B cell (primary cell): ENCODE measurements around the gene ADAMTS12. TPM values are rescaled to one million over a fixed set of nuclear protein-coding genes. Genes with fewer than 3 reads are reported as not detected.

ENCODE experiments used
- ATAC-seq: fragments of 200-7000 bp; cut with Tn5 transposase; one replicate; pipeline ENCODE4 v1.10.0; 2021; ENCODE audit warnings: low read depth, mild to moderate bottlenecking, moderate number of reproducible peaks, moderate library complexity
- CTCF ChIA-PET: fragments of 350-600 bp; sonication (Branson Sonifier 250); formaldehyde crosslinking; loops from one replicate; lab custom pipeline; 2021; ENCODE audit warnings: antibody characterized with exemption, inconsistent platforms; lab: Charles Lee
- POLR2A ChIA-PET: fragments of 350-600 bp; sonication (Branson Sonifier 250); formaldehyde crosslinking; loops from one replicate; lab custom pipeline; 2021; ENCODE audit warnings: antibody characterized with exemption; lab: Charles Lee
- DNase-seq: peaks from one replicate; pipeline ENCODE4 v3.0.0; 2013
- H2AFZ ChIP-seq: 2 replicates; pipeline ENCODE4 v1.6.1; 2012; ENCODE audit warnings: mild to moderate bottlenecking, low read depth, low read length; ENCODE audit not compliant: insufficient read depth, poor library complexity, severe bottlenecking
- H3K27ac ChIP-seq, 2 donors: 1 replicate in 1 of 2; 2 replicates in 1 of 2; pipeline ENCODE4 v1.5.1; 2012 to 2013; ENCODE audit warnings: low read length in 2 of 2, mild to moderate bottlenecking in 2 of 2, moderate library complexity in 1 of 2
- H3K27me3 ChIP-seq, 4 experiments: fragments of 200-600 bp in 1 of 4; sonication (generic) in 1 of 4; replicated peaks in 1 of 4; 1 replicate in 2 of 4; 2 replicates in 2 of 4; pipeline versions ENCODE4 v1.6.1 to v1.7.0; 2013 to 2016; ENCODE audit warnings: low read length in 3 of 4, mild to moderate bottlenecking in 2 of 4, mixed read lengths in 1 of 4, moderate library complexity in 1 of 4; ENCODE audit not compliant: insufficient read depth in 4 of 4, control insufficient read depth in 3 of 4; ENCODE audit errors: control extremely low read depth in 1 of 4
- H3K36me3 ChIP-seq, 2 experiments: replicated peaks in 1 of 2; 1 replicate in 1 of 2; 2 replicates in 1 of 2; pipeline versions ENCODE4 v1.6.1 to v1.7.1; 2013; ENCODE audit warnings: low read length in 1 of 2; ENCODE audit not compliant: insufficient read depth in 2 of 2, control insufficient read depth in 1 of 2; ENCODE audit errors: control extremely low read depth in 1 of 2, extremely low read depth in 1 of 2
- H3K4me1 ChIP-seq, 2 donors: fragments of 200-600 bp in 1 of 2; sonication (generic) in 1 of 2; 1 replicate in 1 of 2; 2 replicates in 1 of 2; pipeline versions ENCODE4 v1.5.1 to v1.6.1; 2013 to 2017; ENCODE audit warnings: low read length in 2 of 2; ENCODE audit not compliant: control insufficient read depth in 2 of 2, insufficient read depth in 2 of 2
- H3K4me2 ChIP-seq: replicated peaks from 2 replicates; pipeline ENCODE3; 2012; ENCODE audit warnings: mild to moderate bottlenecking, low read depth, low read length; ENCODE audit not compliant: poor library complexity, severe bottlenecking
- H3K4me3 ChIP-seq, 5 experiments: fragments of 200-600 bp in 1 of 5; sonication (generic) in 1 of 5; 1 replicate in 3 of 5; 2 replicates in 2 of 5; pipeline versions ENCODE4 v1.5.1 to v1.7.0; 2011 to 2016; ENCODE audit warnings: low read length in 4 of 5, mild to moderate bottlenecking in 4 of 5, low read depth in 2 of 5, control low read depth in 1 of 5, moderate library complexity in 1 of 5; ENCODE audit not compliant: insufficient read depth in 1 of 5; ENCODE audit errors: control extremely low read depth in 1 of 5, extremely low read depth in 1 of 5
- H3K79me2 ChIP-seq: fragments of 200-600 bp; sonication (generic); one replicate; pipeline ENCODE4 v1.6.0; 2016; ENCODE audit warnings: low read length; ENCODE audit not compliant: control insufficient read depth, insufficient read depth
- H3K9ac ChIP-seq: fragments of 200-600 bp; sonication (generic); 2 replicates; pipeline ENCODE4 v1.6.1; 2017; ENCODE audit warnings: mild to moderate bottlenecking, low read length, moderate library complexity
- H3K9me3 ChIP-seq, 3 donors: one replicate each; pipeline versions ENCODE4 v1.6.1 to v1.7.1; 2013; ENCODE audit warnings: low read length in 2 of 3; ENCODE audit not compliant: control insufficient read depth in 2 of 3, insufficient read depth in 1 of 3; ENCODE audit errors: control extremely low read depth in 1 of 3
- H4K20me1 ChIP-seq: 2 replicates; pipeline ENCODE4 v1.6.0; 2012; ENCODE audit warnings: mild to moderate bottlenecking, low read length; ENCODE audit not compliant: insufficient read depth, control insufficient read depth, poor library complexity, severe bottlenecking
- H3K27ac Mint-ChIP-seq: one replicate; pipeline ENCODE4 v1.8.0; 2021; ENCODE audit warnings: mixed read lengths
- H3K27me3 Mint-ChIP-seq: one replicate; pipeline ENCODE4 v1.8.0; 2021; ENCODE audit warnings: mixed read lengths
- H3K4me1 Mint-ChIP-seq: one replicate; pipeline ENCODE4 v1.8.0; 2021; ENCODE audit warnings: mixed read lengths
- H3K4me3 Mint-ChIP-seq: one replicate; pipeline ENCODE4 v1.8.0; 2021; ENCODE audit warnings: mixed read lengths
- H3K9me3 Mint-ChIP-seq: one replicate; pipeline ENCODE4 v1.8.0; 2022; ENCODE audit warnings: mixed read lengths; ENCODE audit not compliant: insufficient read depth
- EZH2 ChIP-seq: IDR thresholded peaks from 2 replicates; pipeline ENCODE4 v1.6.1; 2012; ENCODE audit warnings: borderline replicate concordance, low read depth, mild to moderate bottlenecking, moderate library complexity, low read length; ENCODE audit not compliant: insufficient read depth, poor library complexity, severe bottlenecking
- WGBS: methylation state at CpG from one replicate; pipeline ENCODE4 v1.1.5; 2013; ENCODE audit warnings: missing lambda C conversion rate; ENCODE audit not compliant: insufficient coverage; 5-methylcytosine and 5-hydroxymethylcytosine counted together
- intact Hi-C: fragments of 100-400 bp; cut with micrococcal nuclease; formaldehyde crosslinking; loops from one replicate; pipeline ENCODE4 v1.10.0; 2022
- polyA plus RNA-seq: library from polyadenylated mRNA; depleted of rRNA; stranded (reverse); fragments of >200 nt; gene quantifications from 2 replicates; pipeline ENCODE4 v1.2.3, GENCODE V29; 2012
- total RNA-seq, 2 donors: library from RNA; stranded (reverse); fragments of 120-200 nt in 1 of 2; gene quantifications; 1 replicate in 1 of 2; 2 replicates in 1 of 2; pipeline versions ENCODE4 v1.2.3 to v1.2.4, GENCODE V29; 2013 to 2022
- TF ChIP-seq, protein P1 (sequence below): fragments of 200-600 bp; IDR thresholded peaks from one replicate; pipeline ENCODE4 v1.8.0; 2022; ENCODE audit warnings: antibody characterized with exemption, mild to moderate bottlenecking

The ADAMTS12 gene
- total and polyA plus RNA-seq, 2 donors (not counting 1 experiment from before 2014, with no cell fraction given), result not detected

DNA sequence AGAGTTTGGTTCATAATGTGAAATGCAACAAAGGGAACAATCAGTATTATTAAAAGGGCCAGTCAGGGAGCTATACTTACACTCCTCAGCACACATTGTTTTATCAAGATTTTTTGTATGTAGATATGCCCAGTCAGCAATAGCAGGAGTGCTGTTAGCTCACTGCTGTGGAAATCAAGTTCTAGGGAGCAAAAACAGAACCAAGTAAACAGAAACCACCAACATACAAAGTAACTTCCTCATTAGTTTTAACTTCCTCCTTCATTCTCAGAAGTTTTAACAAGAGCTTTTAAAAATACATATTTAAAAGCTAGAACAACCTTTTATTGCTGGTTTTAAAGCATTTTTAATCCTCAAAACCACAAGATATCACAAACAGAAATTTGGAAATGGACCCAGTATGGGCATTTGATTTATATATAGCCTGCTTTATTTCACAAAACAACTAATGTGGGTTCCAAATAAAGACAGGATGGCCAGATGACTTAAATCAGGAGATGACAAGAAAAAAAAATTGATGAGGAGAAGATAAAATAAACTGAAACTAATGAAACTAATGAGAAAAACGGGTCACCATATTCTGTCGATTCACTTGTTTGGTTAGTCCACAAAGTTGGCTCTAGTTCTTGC is 178.5 kb downstream of the ADAMTS12 start:
- DNase-seq (peak; percentile 51), ATAC-seq (peak; percentile 65)
- Histone ChIP-seq H3K4me1 (peaks cover 21 to 33% of the 10 kb centered on the region in 2 donors), H3K27ac (peak overlapping the region in 1 of 2 donors; percentile 60), H2AFZ (no peak overlapping the region), H4K20me1 (no peaks in the 10 kb centered on the region), H3K9me3 (peaks cover 0 to 2% (median 0%) of the 10 kb centered on the region in 3 donors), H3K4me3 (no peak overlapping the region), H3K36me3 (no peaks in the 10 kb centered on the region), H3K9ac (no peak overlapping the region), H3K4me2 (peak overlapping the region; percentile 39), H3K27me3 (no peaks in the 10 kb centered on the region), H3K79me2 (no peaks in the 10 kb centered on the region)
- no CpG with 5 or more reads among the region's 2 CpGs for WGBS
- ChIA-PET POLR2A (no interaction called here), CTCF (no interaction called here)
- intact Hi-C loops, result no loop called here
- H3K9me3 Mint-ChIP-seq, result peaks cover 8% of the 10 kb centered on the region
- H3K27ac Mint-ChIP-seq, result peak overlapping the region; percentile 79
- H3K4me3 Mint-ChIP-seq, result peak overlapping the region; percentile 21
- H3K4me1 Mint-ChIP-seq, result peaks cover 42% of the 10 kb centered on the region
- H3K27me3 Mint-ChIP-seq, result no peaks in the 10 kb centered on the region
- TF ChIP-seq EZH2, result no peak
- TF ChIP-seq, protein P1, sequence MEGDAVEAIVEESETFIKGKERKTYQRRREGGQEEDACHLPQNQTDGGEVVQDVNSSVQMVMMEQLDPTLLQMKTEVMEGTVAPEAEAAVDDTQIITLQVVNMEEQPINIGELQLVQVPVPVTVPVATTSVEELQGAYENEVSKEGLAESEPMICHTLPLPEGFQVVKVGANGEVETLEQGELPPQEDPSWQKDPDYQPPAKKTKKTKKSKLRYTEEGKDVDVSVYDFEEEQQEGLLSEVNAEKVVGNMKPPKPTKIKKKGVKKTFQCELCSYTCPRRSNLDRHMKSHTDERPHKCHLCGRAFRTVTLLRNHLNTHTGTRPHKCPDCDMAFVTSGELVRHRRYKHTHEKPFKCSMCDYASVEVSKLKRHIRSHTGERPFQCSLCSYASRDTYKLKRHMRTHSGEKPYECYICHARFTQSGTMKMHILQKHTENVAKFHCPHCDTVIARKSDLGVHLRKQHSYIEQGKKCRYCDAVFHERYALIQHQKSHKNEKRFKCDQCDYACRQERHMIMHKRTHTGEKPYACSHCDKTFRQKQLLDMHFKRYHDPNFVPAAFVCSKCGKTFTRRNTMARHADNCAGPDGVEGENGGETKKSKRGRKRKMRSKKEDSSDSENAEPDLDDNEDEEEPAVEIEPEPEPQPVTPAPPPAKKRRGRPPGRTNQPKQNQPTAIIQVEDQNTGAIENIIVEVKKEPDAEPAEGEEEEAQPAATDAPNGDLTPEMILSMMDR, result no peak

DNA sequence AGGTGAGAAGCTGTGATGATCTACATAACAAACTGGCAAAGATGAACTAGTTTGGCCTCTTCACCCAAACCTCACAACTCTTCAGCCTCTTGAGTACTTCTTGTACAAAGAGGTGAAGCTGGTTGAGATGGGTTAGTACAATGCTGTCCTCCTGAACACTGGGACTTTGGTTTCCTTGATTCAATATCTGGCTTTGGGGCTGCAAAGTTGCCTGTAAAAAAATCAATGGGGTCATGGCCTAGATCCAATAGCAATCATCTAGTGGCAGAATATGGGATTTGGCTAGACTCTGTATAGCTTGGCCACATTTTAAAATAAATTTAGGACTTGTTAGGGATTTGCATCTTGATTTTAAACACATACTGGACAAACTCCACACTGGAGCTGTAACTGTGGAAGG is 179.1 kb downstream of the ADAMTS12 start:
- ATAC-seq (no peak), DNase-seq (no peak)
- H3K4me2 ChIP-seq, result peak overlapping the region; percentile 39
- TF ChIP-seq, protein P1, result no peak
- no peak for TF ChIP-seq EZH2
- peak overlapping the region; percentile 79 for H3K27ac Mint-ChIP-seq
- ChIA-PET CTCF (no interaction called here), POLR2A (no interaction called here)
- H3K4me3 ChIP-seq, result no peak overlapping the region
- H3K4me1 ChIP-seq, result peaks cover 21 to 33% of the 10 kb centered on the region in 2 donors
- H3K9me3 ChIP-seq, result peaks cover 0 to 2% (median 0%) of the 10 kb centered on the region in 3 donors
- H2AFZ ChIP-seq, result no peak overlapping the region
- no peak overlapping the region for H3K27ac ChIP-seq
- no peaks in the 10 kb centered on the region for H3K36me3 ChIP-seq
- intact Hi-C loops, result no loop called here
- peak overlapping the region; percentile 8 for H3K4me3 Mint-ChIP-seq
- peaks cover 42% of the 10 kb centered on the region for H3K4me1 Mint-ChIP-seq
- no peaks in the 10 kb centered on the region for H3K27me3 Mint-ChIP-seq
- no peaks in the 10 kb centered on the region for H3K27me3 ChIP-seq
- no peak overlapping the region for H3K9ac ChIP-seq
- no peaks in the 10 kb centered on the region for H4K20me1 ChIP-seq
- no peaks in the 10 kb centered on the region for H3K79me2 ChIP-seq
- peaks cover 8% of the 10 kb centered on the region for H3K9me3 Mint-ChIP-seq
